ENCODE data around the gene ANKRD63.

Gene ANKRD63

GRCh38 chr15:40242601-40243000, 40.3 kb downstream of the ANKRD63 start:
- no peaks in the 10 kb centered on the region for H3K79me2 ChIP-seq (ENCODE audit: low read length)
- DNase-seq, result no peak
- no peaks in the 10 kb centered on the region for H3K9me2 ChIP-seq (replicated peaks; ENCODE audit: insufficient read depth, low read length)
- H3F3A ChIP-seq (ENCODE audit: insufficient read depth, low read length), result no peaks in the 10 kb centered on the region
- no peaks in the 10 kb centered on the region for H3K27me3 ChIP-seq (replicated peaks; ENCODE audit: insufficient read depth, low read length)
- no peaks in the 10 kb centered on the region for H3K36me3 ChIP-seq (replicated peaks; ENCODE audit: insufficient read depth, low read length)
- H4K20me1 ChIP-seq (ENCODE audit: insufficient read depth, low read length), result no peaks in the 10 kb centered on the region
- H3K9ac ChIP-seq (ENCODE audit: low read length), result no peak overlapping the region
- no peak overlapping the region for H3K4me3 ChIP-seq (ENCODE audit: low read length)
- no peak overlapping the region for H3K4me2 ChIP-seq (ENCODE audit: low read depth, low read length)
- no peak overlapping the region for H3K27ac ChIP-seq (ENCODE audit: low read length)
- H2AFZ ChIP-seq (ENCODE audit: low read length), result no peak overlapping the region
- no peaks in the 10 kb centered on the region for H3K9me3 ChIP-seq (replicated peaks; ENCODE audit: insufficient read depth, low read length)
- H3K4me1 ChIP-seq (ENCODE audit: low read length), result 0 out of 2 replicates have a peak, but pooled peaks cover 6% of the 10 kb centered on the region
- TF ChIP-seq, protein P1, sequence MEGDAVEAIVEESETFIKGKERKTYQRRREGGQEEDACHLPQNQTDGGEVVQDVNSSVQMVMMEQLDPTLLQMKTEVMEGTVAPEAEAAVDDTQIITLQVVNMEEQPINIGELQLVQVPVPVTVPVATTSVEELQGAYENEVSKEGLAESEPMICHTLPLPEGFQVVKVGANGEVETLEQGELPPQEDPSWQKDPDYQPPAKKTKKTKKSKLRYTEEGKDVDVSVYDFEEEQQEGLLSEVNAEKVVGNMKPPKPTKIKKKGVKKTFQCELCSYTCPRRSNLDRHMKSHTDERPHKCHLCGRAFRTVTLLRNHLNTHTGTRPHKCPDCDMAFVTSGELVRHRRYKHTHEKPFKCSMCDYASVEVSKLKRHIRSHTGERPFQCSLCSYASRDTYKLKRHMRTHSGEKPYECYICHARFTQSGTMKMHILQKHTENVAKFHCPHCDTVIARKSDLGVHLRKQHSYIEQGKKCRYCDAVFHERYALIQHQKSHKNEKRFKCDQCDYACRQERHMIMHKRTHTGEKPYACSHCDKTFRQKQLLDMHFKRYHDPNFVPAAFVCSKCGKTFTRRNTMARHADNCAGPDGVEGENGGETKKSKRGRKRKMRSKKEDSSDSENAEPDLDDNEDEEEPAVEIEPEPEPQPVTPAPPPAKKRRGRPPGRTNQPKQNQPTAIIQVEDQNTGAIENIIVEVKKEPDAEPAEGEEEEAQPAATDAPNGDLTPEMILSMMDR (IDR thresholded peaks at IDR 0.05; ENCODE audit: low read length), result no peak
- no peak for TF ChIP-seq EZH2phosphoT487 (IDR thresholded peaks at IDR 0.05; ENCODE audit: low read length)
- TF ChIP-seq EZH2 (optimal IDR thresholded peaks at IDR 0.05; ENCODE audit: low read depth, low read length), result no peak

GRCh38 chr15:40242213-40242599, 40.7 kb downstream of the ANKRD63 start:
- Histone ChIP-seq H3K27ac (ENCODE audit: low read length) (no peak overlapping the region), H3K9ac (ENCODE audit: low read length) (no peak overlapping the region), H3K27me3 (replicated peaks; ENCODE audit: insufficient read depth, low read length) (no peaks in the 10 kb centered on the region), H3K36me3 (replicated peaks; ENCODE audit: insufficient read depth, low read length) (no peaks in the 10 kb centered on the region), H3K9me3 (replicated peaks; ENCODE audit: insufficient read depth, low read length) (no peaks in the 10 kb centered on the region), H4K20me1 (ENCODE audit: insufficient read depth, low read length) (no peaks in the 10 kb centered on the region), H3K4me2 (ENCODE audit: low read depth, low read length) (no peak overlapping the region), H3K9me2 (replicated peaks; ENCODE audit: insufficient read depth, low read length) (no peaks in the 10 kb centered on the region), H2AFZ (ENCODE audit: low read length) (no peak overlapping the region), H3K79me2 (ENCODE audit: low read length) (no peaks in the 10 kb centered on the region), H3K4me3 (ENCODE audit: low read length) (no peak overlapping the region), H3F3A (ENCODE audit: insufficient read depth, low read length) (no peaks in the 10 kb centered on the region), H3K4me1 (ENCODE audit: low read length) (0 out of 2 replicates have a peak, but pooled peaks cover 6% of the 10 kb centered on the region)
- TF ChIP-seq, protein P1 (IDR thresholded peaks at IDR 0.05; ENCODE audit: low read length), result no peak
- TF ChIP-seq EZH2phosphoT487 (IDR thresholded peaks at IDR 0.05; ENCODE audit: low read length), result no peak
- no peak for TF ChIP-seq EZH2 (optimal IDR thresholded peaks at IDR 0.05; ENCODE audit: low read depth, low read length)
- DNase-seq, result no peak

DNA sequence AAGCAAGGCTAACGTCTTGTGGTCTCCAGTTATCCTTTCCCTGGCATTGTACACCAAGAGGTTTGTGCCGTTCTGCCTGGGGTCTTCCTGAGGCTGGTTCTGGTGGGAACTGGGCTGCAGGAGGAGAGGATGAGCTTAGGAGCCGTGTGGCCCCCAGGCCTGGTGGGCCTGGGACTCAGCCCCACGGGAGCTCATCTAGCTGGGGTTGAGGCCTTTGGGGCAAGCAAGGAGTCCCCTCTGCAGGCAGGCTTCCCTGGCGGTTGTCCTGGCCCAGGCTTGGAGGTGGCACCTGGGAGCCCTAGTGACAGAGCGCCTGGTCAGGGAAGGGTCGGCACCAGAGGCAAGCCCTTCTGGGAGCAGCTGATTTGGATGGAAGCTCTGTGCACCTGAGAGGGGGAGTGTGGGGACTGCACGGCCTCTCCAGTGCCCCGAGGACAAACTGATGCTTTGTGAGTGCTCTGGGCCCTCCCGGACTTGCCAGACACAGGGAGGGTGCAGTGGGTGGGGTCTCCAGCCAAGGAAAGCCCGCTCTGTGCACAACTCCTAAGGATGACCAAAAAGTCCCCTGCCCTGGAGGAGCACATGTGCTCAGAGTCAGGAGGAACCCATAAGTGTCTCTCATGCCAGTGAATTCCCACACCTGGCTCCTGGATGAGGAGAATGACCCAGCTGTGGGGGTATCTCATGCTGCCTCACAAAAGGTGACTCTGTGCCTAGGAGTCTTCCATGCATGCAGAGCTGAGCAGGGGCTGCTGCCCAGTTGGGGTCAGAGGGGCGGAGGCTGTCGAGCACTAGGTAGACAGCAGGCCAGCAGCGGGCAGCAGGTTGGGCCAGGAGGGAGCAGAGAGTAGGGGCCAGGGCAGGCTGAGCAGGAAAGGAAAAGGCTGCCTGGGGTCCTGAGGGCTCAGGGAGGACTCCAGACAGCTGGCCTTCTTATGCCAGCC, 41.3 kb downstream of the ANKRD63 start:
- no peaks in the 10 kb centered on the region for H3K9me3 ChIP-seq (replicated peaks; ENCODE audit: insufficient read depth, low read length)
- H2AFZ ChIP-seq (ENCODE audit: low read length), result no peak overlapping the region
- H3K4me2 ChIP-seq (ENCODE audit: low read depth, low read length), result no peak overlapping the region
- H3K36me3 ChIP-seq (replicated peaks; ENCODE audit: insufficient read depth, low read length), result no peaks in the 10 kb centered on the region
- no peaks in the 10 kb centered on the region for H3K79me2 ChIP-seq (ENCODE audit: low read length)
- H3K27me3 ChIP-seq (replicated peaks; ENCODE audit: insufficient read depth, low read length), result no peaks in the 10 kb centered on the region
- H3K9me2 ChIP-seq (replicated peaks; ENCODE audit: insufficient read depth, low read length), result no peaks in the 10 kb centered on the region
- H3K27ac ChIP-seq (ENCODE audit: low read length), result no peak overlapping the region
- no peak for TF ChIP-seq EZH2 (optimal IDR thresholded peaks at IDR 0.05; ENCODE audit: low read depth, low read length)
- TF ChIP-seq, protein P1 (IDR thresholded peaks at IDR 0.05; ENCODE audit: low read length), result no peak
- no peak for TF ChIP-seq EZH2phosphoT487 (IDR thresholded peaks at IDR 0.05; ENCODE audit: low read length)
- no peak overlapping the region for H3K4me3 ChIP-seq (ENCODE audit: low read length)
- H3K9ac ChIP-seq (ENCODE audit: low read length), result no peak overlapping the region
- H3K4me1 ChIP-seq (ENCODE audit: low read length), result 0 out of 2 replicates have a peak, but pooled peaks cover 6% of the 10 kb centered on the region
- DNase-seq, result no peak
- H3F3A ChIP-seq (ENCODE audit: insufficient read depth, low read length), result no peaks in the 10 kb centered on the region
- no peaks in the 10 kb centered on the region for H4K20me1 ChIP-seq (ENCODE audit: insufficient read depth, low read length)
